GM19043 (cell line): Measurements from ENCODE around the gene CASD1.

ENCODE experiments used
- ATAC-seq: cut with Tn5 transposase; IDR thresholded peaks from one replicate; pipeline ENCODE4 v1.9.1; 2021; ENCODE audit warnings: low read depth; ENCODE audit not compliant: unreplicated experiment

CASD1 gene

GRCh38 chr7:94512735-94513564, 3.3 kb downstream of the CASD1 start:
- no peak for ATAC-seq

GRCh38 chr7:94513565-94513860, 3.9 kb downstream of the CASD1 start:
- no peak for ATAC-seq

- ATAC-seq: no peak
Measured at GRCh38 chr7:94514140-94514889, 4.7 kb downstream of the CASD1 start.

GRCh38 chr7:94514917-94515316, 5.3 kb downstream of the CASD1 start:
- no peak for ATAC-seq

GRCh38 chr7:94525923-94526322, 16.3 kb downstream of the CASD1 start:
- ATAC-seq: no peak

GRCh38 chr7:94529516-94529915, 19.9 kb downstream of the CASD1 start:
- no peak for ATAC-seq

- no peak for ATAC-seq
Measured at GRCh38 chr7:94530109-94530508, 20.5 kb downstream of the CASD1 start.

GRCh38 chr7:94532676-94533075, 23.1 kb downstream of the CASD1 start:
- ATAC-seq: no peak

- ATAC-seq: no peak
Measured at GRCh38 chr7:94540428-94540827, 30.8 kb downstream of the CASD1 start.

GRCh38 chr7:94547126-94547525, 37.5 kb downstream of the CASD1 start:
- no peak for ATAC-seq

- peak; percentile 75 for ATAC-seq
Measured at GRCh38 chr7:94556028-94556427, 46.4 kb downstream of the CASD1 start.

GRCh38 chr7:94557215-94557614, 47.6 kb downstream of the CASD1 start:
- ATAC-seq: no peak

- no peak for ATAC-seq
Measured at GRCh38 chr7:94559972-94560371, 50.4 kb downstream of the CASD1 start.

GRCh38 chr7:94561841-94562514, 52.4 kb downstream of the CASD1 start:
- ATAC-seq: no peak

- ATAC-seq: no peak
Measured at GRCh38 chr7:94562525-94562924, 52.9 kb downstream of the CASD1 start.

GRCh38 chr7:94565247-94565894, 55.8 kb downstream of the CASD1 start:
- no peak for ATAC-seq

- ATAC-seq: no peak
Measured at GRCh38 chr7:94567396-94567795, 57.8 kb downstream of the CASD1 start.

- ATAC-seq: no peak
Measured at GRCh38 chr7:94571816-94572215, 62.2 kb downstream of the CASD1 start.

- ATAC-seq: no peak
Measured at GRCh38 chr7:94575646-94576045, 66.0 kb downstream of the CASD1 start.

GRCh38 chr7:94576316-94576715, 66.7 kb downstream of the CASD1 start:
- no peak for ATAC-seq

- ATAC-seq: no peak
Measured at GRCh38 chr7:94577357-94577756, 67.7 kb downstream of the CASD1 start.
